Brain pericyte (primary cell): ENCODE data around the gene PRSS56.

Experiments used
- DNase-seq: peaks from one replicate; pipeline ENCODE4 v3.0.0-alpha.2; 2012; ENCODE audit warnings: low read depth, low spot score

The PRSS56 gene

GRCh38 chr2:232573042-232573441 is 52.9 kb downstream of the PRSS56 start:
- DNase-seq = no peak

GRCh38 chr2:232573771-232574435 is 53.7 kb downstream of the PRSS56 start:
- no peak for DNase-seq

- DNase-seq = no peak
Observed at GRCh38 chr2:232574674-232575403, 54.7 kb downstream of the PRSS56 start.
